Kidney (tissue), 14 donors: ENCODE data around the gene HOXA4. TPM values are rescaled to one million over a fixed set of nuclear protein-coding genes. Genes with fewer than 3 reads are reported as not detected.

Experiments
- DNase-seq, 5 donors: peaks; one replicate each; pipeline ENCODE4 v3.0.0-alpha.2; 2013 to 2020
- FAIRE-seq: peaks from 2 replicates; lab custom pipeline; 2012; peaks lifted over from hg19 to GRCh38; lab: Jason Lieb, UNC
- H3K27ac ChIP-seq, 2 donors: one replicate each; pipeline ENCODE4 v1.7.0; 2013; ENCODE audit warnings: low read depth in 2 of 2, low read length in 2 of 2, inconsistent platforms in 1 of 2
- H3K27me3 ChIP-seq: one replicate; pipeline ENCODE4 v1.7.1; 2013; ENCODE audit warnings: low read length, inconsistent platforms; ENCODE audit not compliant: control insufficient read depth, insufficient read depth
- H3K36me3 ChIP-seq, 3 donors: one replicate each; pipeline versions ENCODE4 v1.7.0 to v1.7.1; 2013; ENCODE audit warnings: low read length in 3 of 3, control low read depth in 1 of 3, inconsistent platforms in 1 of 3; ENCODE audit not compliant: insufficient read depth in 3 of 3, control insufficient read depth in 2 of 3
- H3K4me1 ChIP-seq, 3 donors: one replicate each; pipeline versions ENCODE4 v1.7.0 to v1.7.1; 2013; ENCODE audit warnings: low read length in 3 of 3, inconsistent platforms in 1 of 3, low read depth in 1 of 3; ENCODE audit not compliant: control insufficient read depth in 2 of 3, insufficient read depth in 2 of 3
- H3K4me3 ChIP-seq, 3 donors: one replicate each; pipeline versions ENCODE4 v1.7.0 to v1.8.1; 2013; ENCODE audit warnings: low read length in 3 of 3, control low read depth in 1 of 3, inconsistent platforms in 1 of 3
- H3K9ac ChIP-seq, 3 donors: one replicate each; pipeline versions ENCODE4 v1.7.0 to v1.7.1; 2013; ENCODE audit warnings: low read length in 3 of 3, control low read depth in 1 of 3, inconsistent platforms in 1 of 3
- H3K9me3 ChIP-seq, 3 donors: one replicate each; pipeline versions ENCODE4 v1.7.0 to v1.7.1; 2013; ENCODE audit warnings: low read length in 3 of 3, control low read depth in 1 of 3, inconsistent platforms in 1 of 3; ENCODE audit not compliant: control insufficient read depth in 2 of 3, insufficient read depth in 1 of 3
- CTCF ChIP-seq: IDR thresholded peaks from 3 replicates; pipeline ENCODE4 v1.5.1; 2012; ENCODE audit warnings: mild to moderate bottlenecking, moderate library complexity, borderline replicate concordance; ENCODE audit not compliant: insufficient read depth; ENCODE audit errors: extremely low read depth
- intact Hi-C: fragments of 100-400 bp; cut with DNase I; formaldehyde crosslinking; loops from one replicate; pipeline ENCODE4 v1.11.1; 2022
- polyA plus RNA-seq: library from polyadenylated mRNA; stranded (reverse); fragments of 350-450 nt; fragmentation: Illumina TruSeq; extraction: RNeasy Lipid Tissue Mini Kit (QIAGEN cat#74804); gene quantifications from one replicate; pipeline ENCODE4 v1.2.3, GENCODE V29; 2014; ENCODE audit warnings: low read depth, low replicate concordance; ENCODE audit not compliant: insufficient read depth
- total RNA-seq: library from RNA; stranded (reverse); fragmentation: NEBNext Ultra II Directional; extraction: Animal tissue kit (Norgen Biotek cat#: 25700); gene quantifications from one replicate; pipeline ENCODE4 v1.2.1, GENCODE V29; 2021
- donor health status: control.
- donor health status: control.
- donor health status: control.
- donor health status: control.
- donor health status: control.
- donor health status: DM: yes; HTN: yes; CAD: no.
- donor health status: Normal renal cell carcinoma (clear cell type).

Gene HOXA4
- total and polyA plus RNA-seq, 2 donors from 2014 or later: 11.2 to 13.0 TPM

GRCh38 chr7:27176962-27177794 is 46.6 kb upstream of the HOXA4 start:
- Histone ChIP-seq H3K9ac (peak overlapping the region; percentile 56 to 63 (median 58)), H3K9me3 (no peaks in the 10 kb centered on the region), H3K27me3 (no peaks in the 10 kb centered on the region), H3K36me3 (no peaks in the 10 kb centered on the region), H3K4me1 (peaks cover 0 to 4% (median 0%) of the 10 kb centered on the region in 3 donors), H3K27ac (peak overlapping the region; percentile 61 to 78), H3K4me3 (peak overlapping the region; percentile 49 to 86 (median 67))
- FAIRE-seq: no peak
- peak in 4 of 5 donors; percentile 40 to 61 (median 56) for DNase-seq
- intact Hi-C loops: loop anchor here (10.0 kb wide), 1 partner anchor 1322 kb away; no protein-coding TSS in a partner anchor
- TF ChIP-seq CTCF: no peak

- peaks cover 0 to 4% (median 0%) of the 10 kb centered on the region in 3 donors for H3K4me1 ChIP-seq
- no peak for FAIRE-seq
- no peaks in the 10 kb centered on the region for H3K9me3 ChIP-seq
- intact Hi-C loops: loop anchor here (10.0 kb wide), 1 partner anchor 1322 kb away; no protein-coding TSS in a partner anchor
- H3K4me3 ChIP-seq: peak overlapping the region; percentile 5 to 86 (median 67)
- H3K27me3 ChIP-seq: no peaks in the 10 kb centered on the region
- TF ChIP-seq CTCF: no peak
- DNase-seq: no peak
- peak overlapping the region in 2 of 3 donors; percentile 16 to 56 for H3K9ac ChIP-seq
- no peaks in the 10 kb centered on the region for H3K36me3 ChIP-seq
- H3K27ac ChIP-seq: peak overlapping the region; percentile 78 to 82
Observed at GRCh38 chr7:27176524-27176845, 45.9 kb upstream of the HOXA4 start.

- peak overlapping the region; percentile 7 to 86 (median 67) for H3K4me3 ChIP-seq
- peak overlapping the region; percentile 38 to 56 (median 55) for H3K9ac ChIP-seq
- intact Hi-C loops: loop anchor here (10.0 kb wide), 1 partner anchor 1321 kb away; no protein-coding TSS in a partner anchor
- H3K36me3 ChIP-seq: no peaks in the 10 kb centered on the region
- TF ChIP-seq CTCF: no peak
- H3K4me1 ChIP-seq: peaks cover 0 to 4% (median 0%) of the 10 kb centered on the region in 3 donors
- no peaks in the 10 kb centered on the region for H3K27me3 ChIP-seq
- H3K9me3 ChIP-seq: no peaks in the 10 kb centered on the region
- DNase-seq: peak in 4 of 5 donors; percentile 45 to 76 (median 54)
- no peak for FAIRE-seq
- peak overlapping the region; percentile 78 to 82 for H3K27ac ChIP-seq
Observed at GRCh38 chr7:27175626-27176523, 45.3 kb upstream of the HOXA4 start.
